A673 (cell line): Measurements from ENCODE around the gene RRP1B. TPM values are rescaled to one million over a fixed set of nuclear protein-coding genes. Genes with fewer than 3 reads are reported as not detected.

Source experiments
- BruUV-seq: library from RNA; stranded (reverse); fragments of 400-500 nt; replicated peaks from 2 replicates; lab custom pipeline; 2021; lab: Mats Ljungman, UMichigan
- CTCF ChIA-PET: fragments of 300-600 bp; sonication (Branson Sonifier 250); formaldehyde crosslinking; loops from one replicate; lab custom pipeline; 2022; ENCODE audit warnings: antibody characterized with exemption; lab: Charles Lee
- POLR2A ChIA-PET: fragments of 300-600 bp; sonication (Branson Sonifier 250); formaldehyde crosslinking; loops from one replicate; lab custom pipeline; 2022; ENCODE audit warnings: antibody characterized with exemption; ENCODE audit not compliant: low non-redundant PET; lab: Charles Lee
- DNase-seq: peaks from one replicate; pipeline ENCODE4 v3.0.0-alpha.2; 2015; ENCODE audit warnings: low spot score
- H3K27ac ChIP-seq: fragments of 200-600 bp; sonication (generic); 2 replicates; pipeline ENCODE4 v1.5.1; 2016; ENCODE audit warnings: mixed run types, low read depth, mild to moderate bottlenecking, mixed read lengths, antibody characterized with exemption, low read length; ENCODE audit not compliant: poor library complexity, severe bottlenecking
- H3K27me3 ChIP-seq: fragments of 200-600 bp; sonication (generic); replicated peaks from 2 replicates; pipeline ENCODE4 v1.6.1; 2017; ENCODE audit warnings: mixed run types, low read depth, mild to moderate bottlenecking, mixed read lengths, antibody characterized with exemption, low read length; ENCODE audit not compliant: insufficient read depth, poor library complexity
- H3K36me3 ChIP-seq: fragments of 200-600 bp; sonication (generic); 2 replicates; pipeline ENCODE4 v1.6.1; 2016; ENCODE audit warnings: mixed run types, mild to moderate bottlenecking, mixed read lengths, antibody characterized with exemption, low read length; ENCODE audit not compliant: insufficient read depth, poor library complexity, severe bottlenecking
- H3K4me1 ChIP-seq: fragments of 200-600 bp; sonication (generic); 2 replicates; pipeline ENCODE4 v1.6.1; 2017; ENCODE audit warnings: mixed run types, mild to moderate bottlenecking, mixed read lengths, antibody characterized with exemption, low read length; ENCODE audit not compliant: insufficient read depth, poor library complexity, severe bottlenecking
- H3K4me3 ChIP-seq: fragments of 200-600 bp; sonication (generic); 2 replicates; pipeline ENCODE4 v1.5.1; 2016; ENCODE audit warnings: low read depth, mixed run types, mild to moderate bottlenecking, mixed read lengths, low read length; ENCODE audit not compliant: poor library complexity, severe bottlenecking
- H3K9me3 ChIP-seq: fragments of 200-600 bp; sonication (generic); 2 replicates; pipeline ENCODE4 v1.6.1; 2016; ENCODE audit warnings: mixed run types, low read depth, mild to moderate bottlenecking, mixed read lengths, antibody characterized with exemption, low read length; ENCODE audit not compliant: poor library complexity, severe bottlenecking
- EZH2 ChIP-seq: fragments of 200-600 bp; sonication (generic); IDR thresholded peaks from 2 replicates; pipeline ENCODE4 v1.6.1; 2017; ENCODE audit warnings: borderline replicate concordance, low read depth, mild to moderate bottlenecking, mixed read lengths, antibody characterized with exemption, low read length; ENCODE audit not compliant: poor library complexity, severe bottlenecking
- intact Hi-C: fragments of 100-400 bp; cut with micrococcal nuclease; formaldehyde crosslinking; loops from one replicate; pipeline ENCODE4 v1.10.0; 2022; ENCODE audit not compliant: unreplicated experiment
- total RNA-seq: library from RNA; stranded (reverse); gene quantifications from 2 replicates; pipeline ENCODE4 v1.2.3, GENCODE V29; 2021
- TF ChIP-seq, protein P1 (sequence below): fragments of 300-800, 200-600 bp; sonication (generic); conservative IDR thresholded peaks from 2 replicates; pipeline ENCODE4 v1.5.1; 2017; ENCODE audit warnings: low read depth, mild to moderate bottlenecking, antibody characterized with exemption, low read length, moderate library complexity, mixed read lengths

The RRP1B gene
- total RNA-seq, 1 experiment from 2014 or later = 73.5 TPM

DNA sequence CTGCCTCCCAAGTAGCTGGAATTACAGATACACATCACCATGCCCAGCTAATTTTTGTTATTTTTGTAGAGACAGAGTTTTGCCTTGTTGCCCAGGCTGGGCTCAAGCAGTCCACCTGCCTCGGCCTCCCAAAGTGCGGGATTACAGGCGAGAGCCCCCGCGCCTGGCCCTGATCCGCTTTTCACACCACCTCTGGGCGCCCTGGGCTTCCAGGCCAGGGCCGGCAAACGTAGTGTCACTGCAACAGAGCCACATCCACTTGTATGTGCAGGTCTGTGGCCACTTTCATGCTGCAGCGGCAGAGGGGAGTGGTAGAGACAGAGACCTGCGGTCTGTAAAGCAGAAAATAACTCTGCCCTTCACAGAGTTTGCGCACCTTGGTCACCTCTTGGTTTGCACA, 29.5 kb downstream of the RRP1B start:
- Histone ChIP-seq H3K27ac (no peak overlapping the region), H3K4me1 (no peaks in the 10 kb centered on the region), H3K9me3 (no peaks in the 10 kb centered on the region), H3K36me3 (peaks cover 88% of the 10 kb centered on the region), H3K27me3 (no peaks in the 10 kb centered on the region), H3K4me3 (no peak overlapping the region)
- intact Hi-C loops = no loop called here
- BruUV-seq = no TSS peak
- CTCF ChIA-PET = no interaction called here
- no peak for TF ChIP-seq EZH2
- TF ChIP-seq, protein P1, sequence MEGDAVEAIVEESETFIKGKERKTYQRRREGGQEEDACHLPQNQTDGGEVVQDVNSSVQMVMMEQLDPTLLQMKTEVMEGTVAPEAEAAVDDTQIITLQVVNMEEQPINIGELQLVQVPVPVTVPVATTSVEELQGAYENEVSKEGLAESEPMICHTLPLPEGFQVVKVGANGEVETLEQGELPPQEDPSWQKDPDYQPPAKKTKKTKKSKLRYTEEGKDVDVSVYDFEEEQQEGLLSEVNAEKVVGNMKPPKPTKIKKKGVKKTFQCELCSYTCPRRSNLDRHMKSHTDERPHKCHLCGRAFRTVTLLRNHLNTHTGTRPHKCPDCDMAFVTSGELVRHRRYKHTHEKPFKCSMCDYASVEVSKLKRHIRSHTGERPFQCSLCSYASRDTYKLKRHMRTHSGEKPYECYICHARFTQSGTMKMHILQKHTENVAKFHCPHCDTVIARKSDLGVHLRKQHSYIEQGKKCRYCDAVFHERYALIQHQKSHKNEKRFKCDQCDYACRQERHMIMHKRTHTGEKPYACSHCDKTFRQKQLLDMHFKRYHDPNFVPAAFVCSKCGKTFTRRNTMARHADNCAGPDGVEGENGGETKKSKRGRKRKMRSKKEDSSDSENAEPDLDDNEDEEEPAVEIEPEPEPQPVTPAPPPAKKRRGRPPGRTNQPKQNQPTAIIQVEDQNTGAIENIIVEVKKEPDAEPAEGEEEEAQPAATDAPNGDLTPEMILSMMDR = no peak
- DNase-seq = no peak
- POLR2A ChIA-PET = no interaction called here

DNA sequence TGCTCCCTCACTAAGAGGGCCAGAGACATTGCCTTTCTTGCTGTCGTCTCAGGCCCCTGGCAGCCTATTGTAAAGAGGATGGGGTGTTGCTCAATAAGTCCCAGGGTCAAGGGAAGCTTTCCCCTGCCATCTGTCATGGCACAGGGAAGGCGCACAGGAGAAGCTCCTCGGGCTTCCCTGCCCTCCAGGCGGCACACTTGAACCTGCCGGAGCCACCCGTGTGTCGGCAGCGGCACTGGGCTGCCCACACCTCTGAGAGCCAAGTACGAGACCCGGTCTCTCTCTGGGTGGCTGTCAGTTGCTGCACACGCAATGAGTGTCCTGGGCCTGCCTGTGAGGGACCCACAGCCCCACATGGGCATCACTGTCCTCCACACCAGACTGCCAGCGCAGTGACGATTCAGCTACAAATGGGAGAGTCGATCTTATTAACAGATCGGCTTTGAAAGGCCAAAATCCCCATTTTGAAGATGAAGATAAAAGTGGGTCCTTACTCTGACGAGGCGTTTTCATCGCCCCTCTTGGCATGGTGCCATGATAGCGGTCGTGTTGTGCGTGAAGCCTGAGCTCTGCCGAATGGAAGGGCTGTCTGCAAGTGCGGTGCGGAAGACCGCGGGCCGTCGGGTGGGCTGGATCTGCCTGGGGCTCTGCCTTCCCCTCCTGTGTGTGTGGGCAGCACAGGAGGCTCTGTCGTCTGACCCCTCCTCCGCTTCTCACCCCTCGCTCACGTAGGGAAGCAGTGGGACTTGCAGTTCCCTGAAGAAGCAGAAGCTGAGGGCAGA, 30.4 kb downstream of the RRP1B start:
- TF ChIP-seq, protein P1 = no peak
- no peak for TF ChIP-seq EZH2
- DNase-seq = no peak
- Histone ChIP-seq H3K4me3 (no peak overlapping the region), H3K9me3 (no peaks in the 10 kb centered on the region), H3K36me3 (peaks cover 85% of the 10 kb centered on the region), H3K27ac (no peak overlapping the region), H3K4me1 (no peaks in the 10 kb centered on the region), H3K27me3 (no peaks in the 10 kb centered on the region)
- POLR2A ChIA-PET = no interaction called here
- no TSS peak for BruUV-seq
- CTCF ChIA-PET = no interaction called here
- intact Hi-C loops = no loop called here

DNA sequence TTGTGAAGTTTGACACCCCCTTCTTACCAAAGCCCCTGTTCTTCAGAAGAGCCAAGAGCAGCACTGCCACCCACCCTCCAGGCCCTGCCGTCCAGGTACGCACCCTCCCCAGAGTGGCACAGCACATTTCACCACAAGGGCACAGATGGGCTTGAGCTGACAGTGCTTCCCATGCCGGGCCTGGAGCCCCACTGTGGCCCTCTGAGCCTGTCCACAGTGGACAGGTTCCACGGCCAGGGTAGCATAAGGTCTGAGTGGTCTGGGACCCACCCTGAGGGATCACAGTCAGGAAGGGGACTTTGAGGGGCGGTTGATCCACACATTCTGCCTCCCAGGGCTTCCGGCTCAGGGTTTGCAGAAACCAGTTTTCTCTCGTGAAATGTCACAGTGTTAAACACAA, 31.0 kb downstream of the RRP1B start:
- Histone ChIP-seq H3K9me3 (no peaks in the 10 kb centered on the region), H3K27me3 (no peaks in the 10 kb centered on the region), H3K4me1 (no peaks in the 10 kb centered on the region), H3K36me3 (peaks cover 85% of the 10 kb centered on the region), H3K4me3 (no peak overlapping the region), H3K27ac (no peak overlapping the region)
- no peak for TF ChIP-seq EZH2
- ChIA-PET CTCF (no interaction called here), POLR2A (no interaction called here)
- BruUV-seq = no TSS peak
- intact Hi-C loops = no loop called here
- no peak for DNase-seq
